Measurements from ENCODE around the gene HRC.
"Not testable (repeated sequence)": the region's sequence is repeated elsewhere in the genome, so short reads cannot be mapped to it uniquely, and the experiment has no call there.

The HRC gene

GRCh38 chr19:49182010-49182847 lies 27.0 kb upstream of the HRC start:
- not testable (repeated sequence) for H3K36me3 ChIP-seq (ENCODE audit: control insufficient read depth, insufficient read depth, low read length); H3K27me3 ChIP-seq (ENCODE audit: insufficient read depth, low read length, poor library complexity); H2AK5ac ChIP-seq (ENCODE audit: low read length); H3K79me2 ChIP-seq (ENCODE audit: control insufficient read depth, insufficient read depth, low read length); H4K8ac ChIP-seq (ENCODE audit: low read depth, low read length); H2BK15ac ChIP-seq (replicated peaks; ENCODE audit: low read depth); H3K4ac ChIP-seq (ENCODE audit: low read depth, low read length); H3K9ac ChIP-seq (ENCODE audit: low read length); H3K18ac ChIP-seq (ENCODE audit: low read length); H3K79me1 ChIP-seq (ENCODE audit: low read length); H3K23ac ChIP-seq (ENCODE audit: low read length); H3K4me3 ChIP-seq (ENCODE audit: low read length); H3K4me1 ChIP-seq (ENCODE audit: control insufficient read depth, low read depth, low read length); H3K56ac ChIP-seq (ENCODE audit: low read length); H2BK120ac ChIP-seq (ENCODE audit: low read depth, low read length); H3K4me2 ChIP-seq (ENCODE audit: low read length); DNase-seq; H2BK5ac ChIP-seq (ENCODE audit: low read length); H3K27ac ChIP-seq (ENCODE audit: low read depth, low read length); H4K5ac ChIP-seq (ENCODE audit: low read length)
- WGBS (ENCODE audit: extremely low coverage, insufficient coverage, low lambda C conversion rate), result 100% methylated on average over 1 of the region's 20 CpGs

GRCh38 chr19:49180659-49181058 lies 25.5 kb upstream of the HRC start:
- no peak overlapping the region for H2BK15ac ChIP-seq (replicated peaks; ENCODE audit: low read depth)
- H4K8ac ChIP-seq (ENCODE audit: low read depth, low read length), result no peak overlapping the region
- H3K23ac ChIP-seq (ENCODE audit: low read length), result no peak overlapping the region
- WGBS (ENCODE audit: extremely low coverage, insufficient coverage, low lambda C conversion rate), result 100% methylated on average over 1 of the region's 4 CpGs
- no peak overlapping the region for H4K5ac ChIP-seq (ENCODE audit: low read length)
- H3K79me1 ChIP-seq (ENCODE audit: low read length), result no peaks in the 10 kb centered on the region
- H3K4ac ChIP-seq (ENCODE audit: low read depth, low read length), result no peak overlapping the region
- H3K4me1 ChIP-seq (ENCODE audit: control insufficient read depth, low read depth, low read length), result no peaks in the 10 kb centered on the region
- no peaks in the 10 kb centered on the region for H3K27me3 ChIP-seq (ENCODE audit: insufficient read depth, low read length, poor library complexity)
- no peaks in the 10 kb centered on the region for H3K79me2 ChIP-seq (ENCODE audit: control insufficient read depth, insufficient read depth, low read length)
- no peak overlapping the region for H3K4me2 ChIP-seq (ENCODE audit: low read length)
- H2BK120ac ChIP-seq (ENCODE audit: low read depth, low read length), result no peak overlapping the region
- H3K4me3 ChIP-seq (ENCODE audit: low read length), result no peak overlapping the region
- no peak overlapping the region for H2AK5ac ChIP-seq (ENCODE audit: low read length)
- H3K36me3 ChIP-seq (ENCODE audit: control insufficient read depth, insufficient read depth, low read length), result no peaks in the 10 kb centered on the region
- H3K9ac ChIP-seq (ENCODE audit: low read length), result no peak overlapping the region
- no peak overlapping the region for H3K27ac ChIP-seq (ENCODE audit: low read depth, low read length)
- no peak overlapping the region for H2BK5ac ChIP-seq (ENCODE audit: low read length)
- no peak for DNase-seq
- H3K56ac ChIP-seq (ENCODE audit: low read length), result no peak overlapping the region
- H3K18ac ChIP-seq (ENCODE audit: low read length), result no peak overlapping the region

GRCh38 chr19:49173198-49173597 lies 18.0 kb upstream of the HRC start:
- Histone ChIP-seq H3K9ac (ENCODE audit: low read length) (no peak overlapping the region), H3K79me1 (ENCODE audit: low read length) (no peaks in the 10 kb centered on the region), H3K4me3 (ENCODE audit: low read length) (no peak overlapping the region), H3K36me3 (ENCODE audit: control insufficient read depth, insufficient read depth, low read length) (no peaks in the 10 kb centered on the region), H3K18ac (ENCODE audit: low read length) (no peak overlapping the region), H2BK15ac (replicated peaks; ENCODE audit: low read depth) (no peak overlapping the region), H3K4ac (ENCODE audit: low read depth, low read length) (no peak overlapping the region), H3K27me3 (ENCODE audit: insufficient read depth, low read length, poor library complexity) (no peaks in the 10 kb centered on the region), H4K5ac (ENCODE audit: low read length) (no peak overlapping the region), H3K4me2 (ENCODE audit: low read length) (no peak overlapping the region), H3K27ac (ENCODE audit: low read depth, low read length) (no peak overlapping the region), H2BK5ac (ENCODE audit: low read length) (no peak overlapping the region), H2AK5ac (ENCODE audit: low read length) (no peak overlapping the region), H3K4me1 (ENCODE audit: control insufficient read depth, low read depth, low read length) (no peaks in the 10 kb centered on the region), H4K8ac (ENCODE audit: low read depth, low read length) (no peak overlapping the region), H3K23ac (ENCODE audit: low read length) (no peak overlapping the region), H3K56ac (ENCODE audit: low read length) (no peak overlapping the region), H2BK120ac (ENCODE audit: low read depth, low read length) (no peak overlapping the region), H3K79me2 (ENCODE audit: control insufficient read depth, insufficient read depth, low read length) (no peaks in the 10 kb centered on the region)
- WGBS (ENCODE audit: extremely low coverage, insufficient coverage, low lambda C conversion rate), result no CpG with 5 or more reads among the region's 2 CpGs
- no peak for DNase-seq

GRCh38 chr19:49168421-49168820 lies 13.2 kb upstream of the HRC start:
- Histone ChIP-seq H3K4ac (ENCODE audit: low read depth, low read length) (no peak overlapping the region), H3K9ac (ENCODE audit: low read length) (no peak overlapping the region), H3K36me3 (ENCODE audit: control insufficient read depth, insufficient read depth, low read length) (no peaks in the 10 kb centered on the region), H2AK5ac (ENCODE audit: low read length) (no peak overlapping the region), H3K4me2 (ENCODE audit: low read length) (no peak overlapping the region), H3K27ac (ENCODE audit: low read depth, low read length) (no peak overlapping the region), H2BK120ac (ENCODE audit: low read depth, low read length) (no peak overlapping the region), H3K79me2 (ENCODE audit: control insufficient read depth, insufficient read depth, low read length) (no peaks in the 10 kb centered on the region), H2BK5ac (ENCODE audit: low read length) (no peak overlapping the region), H2BK15ac (replicated peaks; ENCODE audit: low read depth) (no peak overlapping the region), H3K79me1 (ENCODE audit: low read length) (no peaks in the 10 kb centered on the region), H3K27me3 (ENCODE audit: insufficient read depth, low read length, poor library complexity) (no peaks in the 10 kb centered on the region), H4K8ac (ENCODE audit: low read depth, low read length) (no peak overlapping the region), H3K4me3 (ENCODE audit: low read length) (no peak overlapping the region), H3K23ac (ENCODE audit: low read length) (no peak overlapping the region), H3K18ac (ENCODE audit: low read length) (no peak overlapping the region), H3K56ac (ENCODE audit: low read length) (no peak overlapping the region), H3K4me1 (ENCODE audit: control insufficient read depth, low read depth, low read length) (no peaks in the 10 kb centered on the region), H4K5ac (ENCODE audit: low read length) (no peak overlapping the region)
- no peak for DNase-seq
- no CpG with 5 or more reads among the region's 23 CpGs for WGBS (ENCODE audit: extremely low coverage, insufficient coverage, low lambda C conversion rate)

GRCh38 chr19:49167857-49168409 lies 12.7 kb upstream of the HRC start:
- no CpG with 5 or more reads among the region's 25 CpGs for WGBS (ENCODE audit: extremely low coverage, insufficient coverage, low lambda C conversion rate)
- H3K56ac ChIP-seq (ENCODE audit: low read length), result no peak overlapping the region
- H3K23ac ChIP-seq (ENCODE audit: low read length), result no peak overlapping the region
- no peak overlapping the region for H2AK5ac ChIP-seq (ENCODE audit: low read length)
- no peak for DNase-seq
- H3K79me2 ChIP-seq (ENCODE audit: control insufficient read depth, insufficient read depth, low read length), result no peaks in the 10 kb centered on the region
- no peaks in the 10 kb centered on the region for H3K36me3 ChIP-seq (ENCODE audit: control insufficient read depth, insufficient read depth, low read length)
- H3K18ac ChIP-seq (ENCODE audit: low read length), result no peak overlapping the region
- no peak overlapping the region for H3K27ac ChIP-seq (ENCODE audit: low read depth, low read length)
- H3K4me2 ChIP-seq (ENCODE audit: low read length), result no peak overlapping the region
- no peak overlapping the region for H2BK5ac ChIP-seq (ENCODE audit: low read length)
- H3K9ac ChIP-seq (ENCODE audit: low read length), result no peak overlapping the region
- no peak overlapping the region for H2BK120ac ChIP-seq (ENCODE audit: low read depth, low read length)
- H2BK15ac ChIP-seq (replicated peaks; ENCODE audit: low read depth), result no peak overlapping the region
- H3K79me1 ChIP-seq (ENCODE audit: low read length), result no peaks in the 10 kb centered on the region
- H3K4ac ChIP-seq (ENCODE audit: low read depth, low read length), result no peak overlapping the region
- no peak overlapping the region for H4K5ac ChIP-seq (ENCODE audit: low read length)
- H4K8ac ChIP-seq (ENCODE audit: low read depth, low read length), result no peak overlapping the region
- no peaks in the 10 kb centered on the region for H3K4me1 ChIP-seq (ENCODE audit: control insufficient read depth, low read depth, low read length)
- no peak overlapping the region for H3K4me3 ChIP-seq (ENCODE audit: low read length)
- no peaks in the 10 kb centered on the region for H3K27me3 ChIP-seq (ENCODE audit: insufficient read depth, low read length, poor library complexity)

All from mesendoderm (in vitro differentiated cells).